ENCODE data around the gene ZMYND19.

ZMYND19 gene

GRCh38 chr9:137613738-137614523, 23.6 kb upstream of the ZMYND19 start:
- TF ChIP-seq CTCF (IDR thresholded peaks at IDR 0.05; ENCODE audit: low read depth, low read length, missing control alignments) = no peak
- no peak for DNase-seq (ENCODE audit: low read depth)
- no peak overlapping the region for H3K4me3 ChIP-seq (ENCODE audit: low read depth, low read length)

GRCh38 chr9:137613259-137613658, 22.9 kb upstream of the ZMYND19 start:
- TF ChIP-seq CTCF (IDR thresholded peaks at IDR 0.05; ENCODE audit: low read depth, low read length, missing control alignments) = no peak
- DNase-seq (ENCODE audit: low read depth) = no peak
- no peak overlapping the region for H3K4me3 ChIP-seq (ENCODE audit: low read depth, low read length)

DNA sequence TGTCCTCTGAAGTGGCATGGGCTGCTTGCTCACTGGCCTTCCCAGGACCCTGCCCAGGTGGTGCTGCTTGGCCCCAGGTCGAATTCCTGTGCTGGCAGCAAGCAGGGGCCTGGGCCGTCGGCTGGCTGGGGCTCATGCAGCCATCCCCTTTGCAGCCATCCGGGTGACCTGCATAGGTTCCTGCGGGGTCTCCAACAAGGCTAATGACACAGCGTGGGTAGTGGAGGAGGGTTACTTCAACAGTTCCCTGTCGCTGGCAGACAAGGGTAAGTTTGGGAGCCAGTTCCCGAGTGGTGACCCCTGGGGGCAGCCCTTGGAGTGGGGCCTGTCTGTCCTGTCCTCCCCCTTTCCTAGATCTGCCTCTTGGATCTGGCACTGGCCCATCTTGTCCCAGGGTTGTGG, 22.4 kb upstream of the ZMYND19 start:
- TF ChIP-seq CTCF (IDR thresholded peaks at IDR 0.05; ENCODE audit: low read depth, low read length, missing control alignments) = no peak
- DNase-seq (ENCODE audit: low read depth) = no peak
- H3K4me3 ChIP-seq (ENCODE audit: low read depth, low read length) = no peak overlapping the region

GRCh38 chr9:137611623-137612609, 21.6 kb upstream of the ZMYND19 start:
- TF ChIP-seq CTCF (IDR thresholded peaks at IDR 0.05; ENCODE audit: low read depth, low read length, missing control alignments) = no peak
- no peak overlapping the region for H3K4me3 ChIP-seq (ENCODE audit: low read depth, low read length)
- DNase-seq (ENCODE audit: low read depth) = no peak

- H3K4me3 ChIP-seq (ENCODE audit: low read depth, low read length) = no peak overlapping the region
- TF ChIP-seq CTCF (IDR thresholded peaks at IDR 0.05; ENCODE audit: low read depth, low read length, missing control alignments) = no peak
- DNase-seq (ENCODE audit: low read depth) = no peak
Measured at GRCh38 chr9:137610944-137611343, 20.6 kb upstream of the ZMYND19 start.

DNA sequence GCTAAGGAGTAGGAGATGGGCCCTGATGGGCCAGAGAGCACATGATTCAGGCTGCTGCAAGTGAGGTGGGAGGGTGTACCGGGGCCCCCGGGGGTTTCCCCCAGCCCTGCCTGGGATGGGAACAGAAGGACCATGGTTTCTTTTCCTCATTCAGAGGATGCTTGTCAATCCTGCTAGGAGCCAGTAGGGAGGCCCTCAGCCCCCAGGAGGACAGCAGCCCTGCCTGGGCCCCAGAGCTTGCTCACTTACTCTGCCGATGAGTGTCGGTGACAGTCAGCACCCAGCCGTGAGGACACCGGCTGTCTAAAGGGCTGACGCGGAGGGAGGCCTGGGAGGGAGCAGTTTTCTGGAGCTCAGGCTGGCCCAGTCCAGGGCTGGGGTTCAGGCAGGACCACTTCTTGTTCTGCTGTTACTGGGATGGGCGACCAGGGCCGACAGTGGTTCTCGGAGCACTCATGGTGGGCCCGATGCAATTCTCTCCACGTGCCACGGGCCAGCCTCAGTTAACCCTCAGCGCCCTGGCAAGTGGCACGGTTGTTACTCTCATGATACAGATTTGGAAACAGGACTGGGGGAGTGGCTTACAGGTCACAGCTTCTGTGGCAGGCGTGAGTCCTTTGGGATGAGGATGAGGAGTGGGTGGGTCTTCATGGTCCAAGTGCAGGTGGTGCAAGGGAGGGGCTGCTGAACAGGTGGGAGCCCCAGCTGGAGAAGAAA, 17.0 kb upstream of the ZMYND19 start:
- TF ChIP-seq CTCF (IDR thresholded peaks at IDR 0.05; ENCODE audit: low read depth, low read length, missing control alignments) = no peak
- DNase-seq (ENCODE audit: low read depth) = no peak
- peak overlapping the region; percentile 85; the same call in 1 of the 2 replicates for H3K4me3 ChIP-seq (ENCODE audit: low read depth, low read length)

Data from GM12864 (cell line).